Breast epithelium (tissue), 3 donors: ENCODE results near the gene CTNNA1.

Experiments used
- POLR2A ChIP-seq: fragments of 450-650 bp; IDR thresholded peaks from one replicate; pipeline ENCODE4 v1.6.1; 2016; ENCODE audit warnings: antibody characterized with exemption, mild to moderate bottlenecking, moderate library complexity
- POLR2AphosphoS5 ChIP-seq, 3 donors: sonication (generic); formaldehyde crosslinking; IDR thresholded peaks; one replicate each; pipeline ENCODE4 v1.6.1; 2017; ENCODE audit warnings: antibody characterized with exemption in 3 of 3
- TF ChIP-seq, protein P1 (sequence below), 3 donors: fragments of 450-650 bp; IDR thresholded peaks; one replicate each; pipeline ENCODE4 v1.5.1; 2016 to 2017; ENCODE audit warnings: antibody characterized with exemption in 3 of 3, mild to moderate bottlenecking in 3 of 3, moderate library complexity in 3 of 3

DNA sequence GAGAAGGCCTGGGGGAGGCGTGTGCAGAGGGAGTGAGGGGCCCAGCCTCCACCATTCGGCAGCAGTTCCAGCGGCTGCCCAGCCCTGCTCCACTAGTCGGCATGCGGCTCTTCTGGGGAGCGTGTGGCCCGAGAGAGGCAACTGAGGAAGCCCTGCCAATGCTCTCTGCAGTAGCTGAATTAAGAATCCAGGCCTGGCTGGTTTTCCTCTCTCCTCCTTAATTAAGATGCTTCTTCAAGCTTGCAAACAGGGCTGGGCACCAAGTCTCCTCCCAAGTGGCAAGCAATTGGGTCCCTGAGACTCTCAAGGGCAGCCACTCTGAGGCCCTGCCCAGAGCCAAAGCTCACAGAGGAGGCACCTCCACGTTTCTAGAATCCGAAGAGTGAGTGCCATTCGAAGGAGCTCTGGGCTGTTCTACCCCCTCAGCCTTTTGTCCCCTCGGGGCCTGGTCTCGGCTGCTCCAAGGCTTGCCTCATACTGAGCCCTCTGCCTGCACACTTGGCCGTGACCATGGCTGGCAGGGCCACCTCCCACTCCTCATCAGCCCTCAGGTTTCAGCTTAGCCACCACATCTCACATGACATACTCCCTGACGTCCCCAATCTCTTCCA lies 197.3 kb downstream of the CTNNA1 start:
- TF ChIP-seq, protein P1, sequence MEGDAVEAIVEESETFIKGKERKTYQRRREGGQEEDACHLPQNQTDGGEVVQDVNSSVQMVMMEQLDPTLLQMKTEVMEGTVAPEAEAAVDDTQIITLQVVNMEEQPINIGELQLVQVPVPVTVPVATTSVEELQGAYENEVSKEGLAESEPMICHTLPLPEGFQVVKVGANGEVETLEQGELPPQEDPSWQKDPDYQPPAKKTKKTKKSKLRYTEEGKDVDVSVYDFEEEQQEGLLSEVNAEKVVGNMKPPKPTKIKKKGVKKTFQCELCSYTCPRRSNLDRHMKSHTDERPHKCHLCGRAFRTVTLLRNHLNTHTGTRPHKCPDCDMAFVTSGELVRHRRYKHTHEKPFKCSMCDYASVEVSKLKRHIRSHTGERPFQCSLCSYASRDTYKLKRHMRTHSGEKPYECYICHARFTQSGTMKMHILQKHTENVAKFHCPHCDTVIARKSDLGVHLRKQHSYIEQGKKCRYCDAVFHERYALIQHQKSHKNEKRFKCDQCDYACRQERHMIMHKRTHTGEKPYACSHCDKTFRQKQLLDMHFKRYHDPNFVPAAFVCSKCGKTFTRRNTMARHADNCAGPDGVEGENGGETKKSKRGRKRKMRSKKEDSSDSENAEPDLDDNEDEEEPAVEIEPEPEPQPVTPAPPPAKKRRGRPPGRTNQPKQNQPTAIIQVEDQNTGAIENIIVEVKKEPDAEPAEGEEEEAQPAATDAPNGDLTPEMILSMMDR (IDR thresholded peaks at IDR 0.05), result no peak
- no peak for TF ChIP-seq POLR2A
- no peak for TF ChIP-seq POLR2AphosphoS5 (IDR thresholded peaks at IDR 0.05)
